ENCODE measurements around the gene DBN1.

DBN1 gene

GRCh38 chr5:177459819-177460628 lies 13.4 kb downstream of the DBN1 start:
- no peak overlapping the region for H3K27ac ChIP-seq (ENCODE audit: low read length)
- no peak overlapping the region for H3K4me2 ChIP-seq (ENCODE audit: low read length)
- H2AFZ ChIP-seq (ENCODE audit: low read depth, low read length) = no peak overlapping the region
- no peak overlapping the region for H3K4me3 ChIP-seq (ENCODE audit: low read length)
- no peaks in the 10 kb centered on the region for H3K9me3 ChIP-seq (ENCODE audit: insufficient read depth, low read length)
- peaks cover 3% of the 10 kb centered on the region; the same call in 1 of the 2 replicates for H3K4me1 ChIP-seq (ENCODE audit: low read length)
- peaks cover 4% of the 10 kb centered on the region for H3K36me3 ChIP-seq (replicated peaks; ENCODE audit: low read depth, low read length)
- no peaks in the 10 kb centered on the region for H3K79me2 ChIP-seq (ENCODE audit: low read length)
- no peaks in the 10 kb centered on the region for H3K27me3 ChIP-seq (ENCODE audit: low read depth, low read length)
- peaks cover 10% of the 10 kb centered on the region for H4K20me1 ChIP-seq (ENCODE audit: insufficient read depth, low read length)
- H3K9ac ChIP-seq (ENCODE audit: low read length) = no peak overlapping the region
- no peak for TF ChIP-seq EZH2phosphoT487 (IDR thresholded peaks at IDR 0.05; ENCODE audit: low read depth)
- TF ChIP-seq CTCF (IDR thresholded peaks at IDR 0.05; ENCODE audit: low read depth, low read length) = no peak

DNA sequence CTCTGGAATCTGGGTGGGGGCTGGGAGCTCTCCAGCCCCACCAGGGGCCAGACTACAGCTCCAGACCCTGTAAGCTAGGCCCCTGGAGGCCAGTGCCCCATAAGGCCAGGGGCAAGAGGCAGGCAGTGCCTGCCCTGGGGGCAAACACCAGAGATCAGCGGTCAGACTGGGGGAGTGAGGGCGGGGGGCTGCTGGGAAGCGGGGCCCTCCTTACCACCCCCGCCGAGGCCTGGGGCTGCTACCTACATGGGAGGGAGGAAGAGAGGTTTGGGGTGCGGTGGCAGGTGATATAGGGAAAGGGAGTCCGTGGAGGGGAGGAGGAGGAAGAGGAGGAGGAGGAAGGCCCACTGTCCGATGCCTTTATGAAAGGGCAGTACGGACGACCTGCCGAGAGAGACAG lies 14.1 kb downstream of the DBN1 start:
- no peak overlapping the region for H2AFZ ChIP-seq (ENCODE audit: low read depth, low read length)
- no peak overlapping the region for H3K4me3 ChIP-seq (ENCODE audit: low read length)
- no peaks in the 10 kb centered on the region for H3K79me2 ChIP-seq (ENCODE audit: low read length)
- no peak overlapping the region for H3K4me2 ChIP-seq (ENCODE audit: low read length)
- H3K4me1 ChIP-seq (ENCODE audit: low read length) = peaks cover 3% of the 10 kb centered on the region; the same call in 1 of the 2 replicates
- H3K27me3 ChIP-seq (ENCODE audit: low read depth, low read length) = no peaks in the 10 kb centered on the region
- peaks cover 10% of the 10 kb centered on the region for H4K20me1 ChIP-seq (ENCODE audit: insufficient read depth, low read length)
- no peaks in the 10 kb centered on the region for H3K9me3 ChIP-seq (ENCODE audit: insufficient read depth, low read length)
- no peak overlapping the region for H3K9ac ChIP-seq (ENCODE audit: low read length)
- no peak overlapping the region for H3K27ac ChIP-seq (ENCODE audit: low read length)
- TF ChIP-seq CTCF (IDR thresholded peaks at IDR 0.05; ENCODE audit: low read depth, low read length) (no peak), EZH2phosphoT487 (IDR thresholded peaks at IDR 0.05; ENCODE audit: low read depth) (no peak)
- H3K36me3 ChIP-seq (replicated peaks; ENCODE audit: low read depth, low read length) = peaks cover 4% of the 10 kb centered on the region

- no peak overlapping the region for H3K27ac ChIP-seq (ENCODE audit: low read length)
- H3K27me3 ChIP-seq (ENCODE audit: low read depth, low read length) = no peaks in the 10 kb centered on the region
- no peak overlapping the region for H3K4me2 ChIP-seq (ENCODE audit: low read length)
- H3K79me2 ChIP-seq (ENCODE audit: low read length) = no peaks in the 10 kb centered on the region
- no peak for TF ChIP-seq EZH2phosphoT487 (IDR thresholded peaks at IDR 0.05; ENCODE audit: low read depth)
- no peaks in the 10 kb centered on the region for H3K9me3 ChIP-seq (ENCODE audit: insufficient read depth, low read length)
- no peak overlapping the region for H3K4me3 ChIP-seq (ENCODE audit: low read length)
- no peak overlapping the region for H3K9ac ChIP-seq (ENCODE audit: low read length)
- H2AFZ ChIP-seq (ENCODE audit: low read depth, low read length) = no peak overlapping the region
- peaks cover 4% of the 10 kb centered on the region for H3K36me3 ChIP-seq (replicated peaks; ENCODE audit: low read depth, low read length)
- peaks cover 6% of the 10 kb centered on the region for H3K4me1 ChIP-seq (ENCODE audit: low read length)
- H4K20me1 ChIP-seq (ENCODE audit: insufficient read depth, low read length) = peaks cover 10% of the 10 kb centered on the region
Observed at GRCh38 chr5:177458912-177459350, 14.5 kb downstream of the DBN1 start.

DNA sequence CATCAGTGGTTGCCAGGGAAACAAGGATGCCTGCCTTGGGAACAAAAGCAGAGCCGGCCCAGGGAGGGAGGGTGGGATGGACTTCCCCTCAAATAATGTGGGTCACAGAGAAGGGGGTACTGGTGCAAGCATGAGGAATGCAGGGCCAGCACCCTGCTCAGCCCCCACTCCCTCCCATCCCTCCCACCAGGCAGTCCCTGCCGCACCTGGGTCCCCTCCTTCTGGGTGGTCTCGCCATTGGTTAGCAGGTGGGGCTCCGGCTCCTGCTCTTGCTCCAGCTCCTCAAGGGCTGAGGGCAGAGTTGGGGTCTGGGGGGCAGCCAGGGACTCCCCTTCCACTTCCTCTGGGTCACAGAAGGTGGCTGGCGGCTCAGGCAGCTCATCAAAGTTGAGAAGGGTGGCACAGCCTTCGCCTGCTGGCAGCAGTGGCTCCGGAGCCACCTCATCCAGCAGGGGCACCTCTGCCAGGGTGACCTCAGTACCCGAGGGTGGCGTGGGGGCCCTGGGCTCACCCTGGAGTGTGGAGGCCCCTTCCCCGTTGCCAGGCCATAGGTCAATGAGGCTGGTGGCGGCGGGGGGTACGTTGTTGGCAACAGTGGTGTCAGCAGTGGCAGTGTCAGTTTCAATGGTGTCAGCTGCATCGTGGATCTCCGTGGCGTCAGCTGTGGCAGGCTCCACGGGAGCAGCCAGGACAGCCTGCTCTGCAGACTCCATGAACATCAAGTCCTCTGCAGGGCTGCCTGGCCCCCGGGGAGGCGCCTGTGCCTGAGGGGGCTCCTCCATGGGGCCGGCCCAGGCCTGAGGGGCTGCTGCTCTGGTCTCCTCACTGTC lies 15.4 kb downstream of the DBN1 start:
- Histone ChIP-seq H3K4me1 (ENCODE audit: low read length) (peaks cover 14% of the 10 kb centered on the region), H3K9me3 (ENCODE audit: insufficient read depth, low read length) (no peaks in the 10 kb centered on the region), H3K27me3 (ENCODE audit: low read depth, low read length) (no peaks in the 10 kb centered on the region), H3K9ac (ENCODE audit: low read length) (no peak overlapping the region), H3K79me2 (ENCODE audit: low read length) (no peaks in the 10 kb centered on the region), H2AFZ (ENCODE audit: low read depth, low read length) (no peak overlapping the region), H3K4me2 (ENCODE audit: low read length) (no peak overlapping the region), H3K36me3 (replicated peaks; ENCODE audit: low read depth, low read length) (no peaks in the 10 kb centered on the region), H3K27ac (ENCODE audit: low read length) (no peak overlapping the region), H3K4me3 (ENCODE audit: low read length) (no peak overlapping the region), H4K20me1 (ENCODE audit: insufficient read depth, low read length) (peaks cover 18% of the 10 kb centered on the region)
- TF ChIP-seq CTCF (IDR thresholded peaks at IDR 0.05; ENCODE audit: low read depth, low read length) (no peak), EZH2phosphoT487 (IDR thresholded peaks at IDR 0.05; ENCODE audit: low read depth) (no peak)
